Left renal pelvis (tissue), 4 donors: ENCODE data around the gene DUSP6. TPM values are rescaled to one million over a fixed set of nuclear protein-coding genes. Genes with fewer than 3 reads are reported as not detected.

Experiments used
- DNase-seq, 4 donors: peaks; one replicate each; pipeline ENCODE4 v3.0.0-alpha.2; 2013; ENCODE audit warnings: low read depth in 4 of 4, low spot score in 3 of 4
- polyA plus RNA-seq, 4 donors: library from polyadenylated mRNA; unstranded; fragments of 120-200 nt; gene quantifications; one replicate each; pipeline ENCODE4 v1.2.1, GENCODE V29; 2013; ENCODE audit not compliant: insufficient read length in 4 of 4

Gene DUSP6
- polyA plus RNA-seq, 4 donors, result 62.1 to 83.2 (median 68.6) TPM

DNA sequence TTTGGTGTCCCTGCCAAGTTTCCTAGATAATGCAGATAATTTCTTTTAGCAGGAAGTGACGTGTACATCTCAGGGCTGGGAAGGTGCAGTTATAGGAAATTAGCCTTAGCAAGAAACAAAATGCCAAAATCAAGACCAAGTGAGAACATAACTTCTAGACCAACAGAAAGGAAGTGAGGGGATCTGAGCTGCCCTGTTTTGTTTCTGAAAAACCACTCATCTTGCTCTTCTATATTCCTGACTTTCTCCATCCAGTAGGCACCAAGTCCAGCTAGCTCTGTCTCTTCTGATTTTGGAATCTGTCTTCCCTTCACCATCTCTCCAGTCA lies 23.9 kb upstream of the DUSP6 start:
- DNase-seq, result no peak

DNA sequence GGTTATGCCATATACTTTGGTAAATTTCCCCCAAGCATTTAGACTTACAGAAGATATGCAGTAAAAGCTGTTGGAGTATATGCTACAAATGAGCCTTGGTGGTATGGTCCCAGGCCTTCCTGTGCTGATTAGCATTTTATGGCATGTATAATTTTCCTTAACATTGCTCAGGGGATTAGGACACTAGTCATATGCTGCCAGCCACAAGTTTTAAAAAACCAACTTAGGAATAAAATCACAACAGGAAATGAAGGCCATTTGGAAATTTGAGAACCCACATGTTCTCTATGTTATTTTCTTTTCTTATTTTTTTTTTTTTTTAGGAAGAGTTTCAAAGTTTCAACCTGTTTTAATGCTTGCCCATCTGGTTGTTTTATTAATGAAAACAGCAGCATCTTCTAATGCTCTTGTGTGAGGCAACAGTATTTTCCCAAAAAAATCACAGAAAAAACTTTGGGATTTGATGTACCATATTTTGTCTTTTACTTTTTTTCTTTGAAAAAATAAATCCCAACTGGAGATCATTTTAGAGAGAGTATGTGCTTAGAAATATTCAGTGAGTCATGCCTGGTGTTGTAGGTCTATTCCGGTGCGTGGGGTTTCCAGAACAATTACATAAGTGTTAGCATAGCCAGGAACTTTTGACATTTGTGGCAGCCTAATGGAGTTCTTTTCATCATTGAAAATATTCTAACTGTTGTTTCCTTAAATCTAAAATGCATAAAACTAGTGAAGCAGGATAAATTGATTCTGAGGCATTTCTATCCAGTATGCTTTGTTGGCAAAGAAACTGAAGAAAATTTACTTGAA lies 21.7 kb upstream of the DUSP6 start:
- DNase-seq, result no peak

GRCh38 chr12:89372584-89373370 lies 20.5 kb upstream of the DUSP6 start:
- no peak for DNase-seq

DNA sequence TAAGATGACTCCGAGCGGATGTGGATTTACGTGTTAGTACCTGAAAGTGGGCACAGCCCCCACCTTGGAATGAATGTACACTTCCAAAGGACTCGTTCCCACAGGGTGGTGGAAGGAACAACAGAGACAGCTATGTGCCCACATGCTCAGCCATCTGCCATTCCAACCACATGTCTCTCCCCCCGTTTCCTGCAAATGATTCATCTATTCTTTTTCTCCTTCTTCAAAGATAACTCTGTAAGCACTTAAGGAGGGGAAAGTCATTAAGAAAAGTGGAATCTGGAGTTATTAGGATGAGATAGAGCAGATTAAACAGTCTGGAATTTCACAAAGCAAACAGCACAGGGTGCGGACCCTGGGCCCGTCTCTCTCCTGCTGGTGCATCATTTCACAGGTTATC lies 18.5 kb upstream of the DUSP6 start:
- DNase-seq, result no peak

DNA sequence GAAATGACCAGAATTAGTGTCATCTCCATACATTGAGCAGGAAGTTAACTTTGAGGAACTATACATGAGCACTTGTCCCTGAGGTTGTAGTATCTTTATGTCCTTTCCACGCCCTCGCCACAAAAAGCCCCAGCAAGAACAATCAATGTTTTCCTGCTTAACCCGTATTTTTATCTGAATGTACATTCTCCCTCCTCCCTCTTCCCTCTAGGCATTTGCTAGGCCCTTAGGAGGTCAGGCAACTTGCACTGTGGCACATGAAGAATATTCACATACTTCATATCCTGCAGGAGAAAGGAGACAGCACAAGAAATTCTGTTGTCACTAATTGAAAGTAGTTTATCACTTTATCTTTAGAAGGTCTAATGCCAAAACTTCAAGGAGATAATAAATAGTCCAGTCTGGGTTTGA lies 18.1 kb upstream of the DUSP6 start:
- DNase-seq, result no peak

- no peak for DNase-seq
Measured at GRCh38 chr12:89369166-89369565, 16.9 kb upstream of the DUSP6 start.

DNA sequence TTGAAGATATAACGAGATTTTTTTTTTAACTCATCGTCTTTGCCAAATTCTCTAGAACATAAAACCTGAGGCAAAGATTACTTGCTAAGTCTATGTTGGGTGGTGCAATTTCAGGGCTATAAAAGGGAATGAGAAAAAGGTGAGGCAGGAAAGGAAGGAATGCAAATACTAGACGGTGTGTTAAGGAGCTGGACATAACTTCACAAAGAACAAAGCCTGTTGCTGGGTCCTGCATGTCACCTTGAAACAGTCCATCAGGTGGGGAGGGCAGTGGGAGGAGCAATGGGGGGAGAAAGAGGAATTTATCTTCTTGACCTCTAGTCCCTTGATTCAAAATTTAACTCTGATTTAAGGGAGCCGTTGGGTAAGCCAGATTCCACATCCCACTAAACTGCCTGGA lies 16.1 kb upstream of the DUSP6 start:
- DNase-seq, result no peak

- DNase-seq, result no peak
Measured at GRCh38 chr12:89366676-89367364, 14.5 kb upstream of the DUSP6 start.

DNA sequence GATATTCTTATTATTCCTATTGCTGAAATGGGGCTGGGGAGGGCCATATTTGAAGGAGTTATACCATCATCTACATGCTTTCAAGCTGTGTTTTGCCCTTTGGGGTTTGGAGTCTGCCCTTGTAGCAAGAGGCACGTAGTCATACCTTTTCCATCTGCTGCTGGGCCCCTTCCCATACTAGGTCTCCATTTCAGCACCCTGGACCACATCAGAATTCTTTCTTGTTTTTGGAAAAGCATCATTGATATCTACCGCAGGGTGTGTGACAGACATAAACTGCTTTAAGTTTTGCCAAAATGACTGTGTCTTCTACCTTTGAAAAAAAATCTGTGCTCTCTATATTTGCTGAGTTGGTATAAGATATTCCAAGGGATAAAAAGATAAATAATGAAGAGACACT lies 12.3 kb upstream of the DUSP6 start:
- no peak for DNase-seq

- no peak for DNase-seq
Measured at GRCh38 chr12:89364058-89364457, 11.8 kb upstream of the DUSP6 start.

DNA sequence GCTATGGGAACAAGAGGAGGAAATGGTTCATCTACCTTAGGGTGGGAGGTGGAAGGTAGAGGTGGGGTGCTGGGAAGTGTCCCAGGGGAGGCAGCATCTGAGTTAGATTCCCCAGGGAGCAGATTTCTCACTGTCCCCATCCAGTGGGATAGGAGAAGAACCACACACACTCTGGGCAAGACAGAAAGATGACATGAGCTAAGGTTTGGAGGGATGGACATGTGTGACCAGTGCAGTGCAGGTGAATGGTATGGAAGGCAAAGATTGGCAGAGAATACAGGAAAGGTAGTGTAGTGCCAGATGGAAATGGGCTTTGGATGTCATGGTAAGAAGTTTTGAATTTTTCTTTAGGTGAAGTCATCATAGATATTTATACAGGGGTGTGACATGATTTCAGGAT lies 11.3 kb upstream of the DUSP6 start:
- DNase-seq, result no peak

GRCh38 chr12:89363084-89363483 lies 10.8 kb upstream of the DUSP6 start:
- DNase-seq, result no peak

GRCh38 chr12:89359615-89360014 lies 7.3 kb upstream of the DUSP6 start:
- no peak for DNase-seq

DNA sequence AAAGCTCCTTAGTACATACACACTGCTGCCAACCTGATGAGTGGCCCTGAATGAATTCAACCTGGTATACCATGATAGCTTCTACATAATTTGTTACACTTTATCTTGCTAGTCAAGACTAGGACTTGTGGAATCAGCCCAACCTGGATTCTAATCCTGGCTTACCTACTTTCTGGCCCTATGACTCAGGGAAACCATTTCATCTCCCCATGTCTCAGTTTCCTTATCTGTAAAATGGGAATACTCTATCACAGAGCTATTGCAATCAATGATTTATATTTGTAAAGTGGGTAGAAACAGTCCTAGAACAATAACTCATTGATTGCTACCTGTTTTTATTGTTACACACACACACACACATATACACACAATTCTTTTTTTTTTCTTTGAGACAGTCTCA lies 6.5 kb upstream of the DUSP6 start:
- DNase-seq, result no peak

DNA sequence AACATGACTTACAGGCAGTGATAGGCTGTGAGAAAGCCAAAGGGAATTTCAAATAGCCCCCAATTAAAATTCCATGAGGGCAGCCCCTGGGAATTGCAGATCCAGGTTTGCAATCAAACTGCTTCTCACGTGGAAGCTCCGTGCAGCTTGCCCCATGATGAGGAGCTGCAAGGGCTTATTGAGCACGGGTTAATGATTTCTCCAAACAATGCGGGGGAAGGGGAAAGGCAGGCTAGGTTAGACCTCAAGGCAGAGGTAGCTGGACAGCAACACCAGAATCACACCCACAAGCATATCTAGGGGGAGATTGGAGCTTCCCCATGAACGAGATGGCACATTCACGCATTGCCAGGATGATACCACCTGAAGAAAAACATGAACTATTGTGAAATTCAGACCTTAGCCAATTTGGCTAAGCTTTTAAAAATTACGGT lies 5.0 kb upstream of the DUSP6 start:
- peak in 1 of 4 donors; percentile 74 for DNase-seq

DNA sequence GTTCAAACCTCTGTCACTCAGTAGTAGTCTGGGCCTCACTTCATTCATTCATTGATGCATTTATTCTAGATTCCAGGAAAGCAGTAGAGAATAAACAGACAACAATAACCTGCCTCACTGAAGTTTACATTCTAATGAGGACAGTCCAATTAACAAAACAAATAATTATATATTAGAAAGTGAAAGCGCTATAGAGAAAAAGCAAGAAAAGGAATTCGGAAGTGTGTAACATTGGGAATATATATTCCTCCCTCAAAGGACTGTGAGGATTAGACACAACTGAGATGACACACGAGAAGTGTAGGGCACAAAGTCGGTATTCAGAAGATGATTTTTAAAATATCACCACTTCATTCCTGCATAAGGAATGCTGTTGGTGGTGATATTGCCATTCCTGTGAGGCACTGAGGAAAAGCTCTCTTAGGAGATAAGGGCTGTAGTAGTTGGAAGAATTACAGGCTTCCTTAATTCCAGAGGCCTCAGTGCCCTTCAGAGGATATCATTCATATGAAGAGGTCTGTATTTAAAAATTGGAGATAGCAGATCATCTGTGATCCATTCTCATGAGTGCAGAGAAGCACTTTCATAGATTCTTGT lies 3.9 kb upstream of the DUSP6 start:
- no peak for DNase-seq

DNA sequence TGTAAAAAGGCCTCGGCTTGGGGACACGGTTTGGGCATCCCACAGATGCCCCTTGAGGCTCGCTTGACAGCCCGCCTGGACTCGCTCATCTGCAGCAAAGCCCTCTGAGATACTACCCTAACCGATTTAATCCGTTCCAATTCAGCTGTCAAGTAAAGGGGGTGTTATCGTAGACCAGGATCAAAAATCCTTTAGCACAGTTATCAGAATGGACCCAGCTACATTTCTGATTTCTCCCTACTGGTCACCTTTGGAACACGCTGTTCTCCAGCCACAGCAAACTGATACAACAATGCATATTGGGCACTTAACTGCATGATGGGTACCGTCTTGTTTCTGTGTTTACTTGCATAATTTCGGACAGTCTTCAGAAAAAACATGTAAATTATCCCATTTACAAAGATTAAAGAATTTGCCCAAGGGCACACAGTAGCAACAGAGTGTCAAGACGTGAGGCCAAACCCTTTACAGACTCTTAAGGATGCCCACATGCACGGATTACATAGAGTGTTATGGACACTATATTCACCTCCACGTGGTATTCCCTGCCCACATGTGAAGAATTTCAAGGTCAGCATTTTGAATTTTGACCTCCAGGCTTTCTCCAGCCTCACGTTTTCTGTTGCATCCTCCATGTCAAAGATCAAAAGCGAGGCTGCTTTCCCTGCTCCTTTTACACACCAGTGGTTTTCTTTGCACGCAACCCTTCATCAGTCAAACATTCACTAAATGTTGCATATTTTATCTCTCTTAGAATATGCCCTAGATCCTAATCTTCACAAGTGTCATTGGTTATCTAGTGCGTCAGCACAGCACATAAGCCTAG lies 3.2 kb upstream of the DUSP6 start:
- DNase-seq, result no peak

GRCh38 chr12:89354612-89355067 lies 2.3 kb upstream of the DUSP6 start:
- no peak for DNase-seq

DNA sequence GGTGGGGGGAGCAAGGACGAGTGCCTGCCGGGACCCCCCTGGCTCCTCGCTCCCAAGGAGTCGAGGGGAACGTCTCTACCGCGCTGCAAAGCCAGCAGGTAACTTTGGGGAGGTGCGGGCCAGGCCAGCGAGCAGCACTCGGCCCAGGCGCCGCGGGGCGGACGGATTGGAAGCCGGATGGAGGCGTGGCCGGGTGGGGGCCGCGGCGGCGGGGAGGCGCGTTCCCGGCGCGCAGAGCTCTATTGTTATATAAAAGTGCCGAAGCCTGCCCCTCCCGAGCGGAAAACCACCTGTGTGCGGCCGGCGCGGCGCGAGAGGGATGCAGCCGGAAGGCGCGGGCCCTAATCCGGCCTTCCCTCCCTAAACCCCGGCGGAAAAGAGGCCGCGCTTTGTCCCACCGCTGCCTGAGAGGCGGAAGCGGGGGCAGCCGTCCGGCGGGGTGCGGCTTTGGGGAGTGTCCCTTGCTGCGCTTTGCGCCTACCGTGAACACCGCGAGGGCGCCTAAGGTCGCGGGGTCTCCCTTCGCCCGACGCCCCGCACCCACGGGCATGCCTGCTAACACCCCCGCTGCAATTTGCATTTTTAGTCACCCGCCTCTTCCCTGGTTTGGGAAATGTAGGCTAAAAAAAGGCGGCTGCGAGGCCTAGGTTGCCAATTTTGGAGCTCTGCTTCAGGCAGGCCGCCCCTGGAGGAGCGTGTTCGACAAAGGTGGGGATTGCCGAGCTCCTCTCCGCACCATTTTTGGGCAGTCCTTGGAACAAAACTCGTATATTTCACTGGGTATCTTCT lies 1.7 kb upstream of the DUSP6 start:
- DNase-seq, result no peak
